Naive thymus-derived CD8-positive, alpha-beta T cell (primary cell): ENCODE results near the gene REEP1. TPM values are rescaled to one million over a fixed set of nuclear protein-coding genes. Genes with fewer than 3 reads are reported as not detected.

ENCODE experiments used
- ATAC-seq, 2 donors: fragments of 150-1000 bp; cut with Tn5 transposase in 1 of 2; sonication (Bioruptor Pico), chemical (Tn5 transposase) in 1 of 2; 1 replicate in 1 of 2; 2 replicates in 1 of 2; pipeline ENCODE4 v1.10.0; 2021; ENCODE audit warnings: mild to moderate bottlenecking in 2 of 2, moderate library complexity in 2 of 2
- POLR2A ChIA-PET: fragments of 350-600 bp; sonication (Branson Sonifier 250); formaldehyde crosslinking; loops from one replicate; lab custom pipeline; 2021; ENCODE audit warnings: antibody characterized with exemption; lab: Charles Lee
- DNase-seq, 10 donors: peaks; one replicate each; pipeline versions ENCODE4 v3.0.0 to v3.0.0-alpha.2; 2020 to 2022
- H3K27ac Mint-ChIP-seq, 10 donors: one replicate each; pipeline ENCODE4 v1.8.0; 2020 to 2022; ENCODE audit warnings: mild to moderate bottlenecking in 10 of 10, mixed read lengths in 10 of 10, moderate library complexity in 4 of 10, inconsistent platforms in 1 of 10
- H3K27me3 Mint-ChIP-seq, 5 donors: one replicate each; pipeline ENCODE4 v1.8.0; 2021 to 2022; ENCODE audit warnings: mixed read lengths in 5 of 5
- H3K36me3 Mint-ChIP-seq, 3 donors: one replicate each; pipeline ENCODE4 v1.8.0; 2020 to 2022; ENCODE audit warnings: mixed read lengths in 3 of 3, mild to moderate bottlenecking in 2 of 3, inconsistent platforms in 1 of 3
- H3K4me1 Mint-ChIP-seq, 4 donors: one replicate each; pipeline ENCODE4 v1.8.0; 2021 to 2022; ENCODE audit warnings: mixed read lengths in 4 of 4
- H3K4me3 Mint-ChIP-seq, 10 donors: one replicate each; pipeline ENCODE4 v1.8.0; 2020 to 2022; ENCODE audit warnings: mild to moderate bottlenecking in 10 of 10, mixed read lengths in 10 of 10, moderate library complexity in 6 of 10, inconsistent platforms in 1 of 10
- H3K9me3 Mint-ChIP-seq, 9 donors: one replicate each; pipeline ENCODE4 v1.8.0; 2020 to 2022; ENCODE audit warnings: mixed read lengths in 9 of 9, mild to moderate bottlenecking in 3 of 9, inconsistent platforms in 1 of 9, moderate library complexity in 1 of 9
- polyA plus RNA-seq, 3 donors: library from polyadenylated mRNA; unstranded; fragments of 300-500 nt; fragmentation: Illumina TruSeq; gene quantifications; one replicate each; pipeline ENCODE4 v1.2.3, GENCODE V29; 2021
- total RNA-seq, 8 experiments: library from RNA in 2 of 8; stranded (reverse) in 2 of 8; gene quantifications; one replicate each; pipeline ENCODE4 v1.2.3 and lab custom pipeline; 2021 to 2026

REEP1 gene
- total and polyA plus RNA-seq, 5 experiments from 2014 or later = 0.10 TPM; not detected in 4

GRCh38 chr2:86301009-86301408 is 36.4 kb downstream of the REEP1 start:
- DNase-seq (no peak), ATAC-seq (no peak)
- POLR2A ChIA-PET = no interaction called here
- no peaks in the 10 kb centered on the region for H3K9me3 Mint-ChIP-seq
- H3K4me1 Mint-ChIP-seq = peaks cover 0 to 2% (median 0%) of the 10 kb centered on the region in 4 donors
- H3K27me3 Mint-ChIP-seq = peaks cover 10 to 23% (median 18%) of the 10 kb centered on the region in 5 donors
- H3K4me3 Mint-ChIP-seq = no peak overlapping the region
- H3K27ac Mint-ChIP-seq = no peak overlapping the region
- H3K36me3 Mint-ChIP-seq = no peaks in the 10 kb centered on the region

GRCh38 chr2:86300496-86300895 is 36.9 kb downstream of the REEP1 start:
- Mint-ChIP-seq H3K27me3 (peaks cover 10 to 19% (median 18%) of the 10 kb centered on the region in 5 donors), H3K36me3 (no peaks in the 10 kb centered on the region), H3K4me1 (peaks cover 0 to 2% (median 0%) of the 10 kb centered on the region in 4 donors)

GRCh38 chr2:86298411-86299390 is 38.7 kb downstream of the REEP1 start:
- H3K9me3 Mint-ChIP-seq = no peaks in the 10 kb centered on the region
- no peak overlapping the region for H3K4me3 Mint-ChIP-seq
- H3K4me1 Mint-ChIP-seq = peaks cover 0 to 2% (median 0%) of the 10 kb centered on the region in 4 donors
- no peak overlapping the region for H3K27ac Mint-ChIP-seq
- POLR2A ChIA-PET = no interaction called here
- no peak for ATAC-seq
- DNase-seq = no peak
- H3K36me3 Mint-ChIP-seq = no peaks in the 10 kb centered on the region
- peaks cover 12 to 16% (median 14%) of the 10 kb centered on the region in 5 donors for H3K27me3 Mint-ChIP-seq

More at GRCh38 chr2:86300496-86300895, 36.9 kb downstream of the REEP1 start:
- no peak overlapping the region for H3K27ac Mint-ChIP-seq
- POLR2A ChIA-PET = no interaction called here
- H3K4me3 Mint-ChIP-seq = no peak overlapping the region
- H3K9me3 Mint-ChIP-seq = no peaks in the 10 kb centered on the region
- DNase-seq (no peak), ATAC-seq (no peak)

- DNase-seq = no peak
- Mint-ChIP-seq H3K9me3 (no peaks in the 10 kb centered on the region), H3K4me3 (no peak overlapping the region), H3K36me3 (no peaks in the 10 kb centered on the region), H3K4me1 (no peaks in the 10 kb centered on the region), H3K27ac (no peak overlapping the region), H3K27me3 (peaks cover 10 to 19% (median 15%) of the 10 kb centered on the region in 5 donors)
- POLR2A ChIA-PET = no interaction called here
- no peak for ATAC-seq
Observed at GRCh38 chr2:86297382-86298147, 39.9 kb downstream of the REEP1 start.

- no peak for ATAC-seq
- POLR2A ChIA-PET = no interaction called here
- Mint-ChIP-seq H3K9me3 (no peaks in the 10 kb centered on the region), H3K36me3 (no peaks in the 10 kb centered on the region), H3K27me3 (peaks cover 10 to 18% (median 15%) of the 10 kb centered on the region in 5 donors), H3K4me1 (no peaks in the 10 kb centered on the region), H3K4me3 (no peak overlapping the region), H3K27ac (no peak overlapping the region)
- DNase-seq = no peak
Observed at GRCh38 chr2:86296947-86297346, 40.5 kb downstream of the REEP1 start.

- H3K27ac Mint-ChIP-seq = no peak overlapping the region
- DNase-seq (no peak), ATAC-seq (no peak)
- H3K4me3 Mint-ChIP-seq = no peak overlapping the region
- peaks cover 12 to 20% (median 16%) of the 10 kb centered on the region in 5 donors for H3K27me3 Mint-ChIP-seq
- H3K4me1 Mint-ChIP-seq = no peaks in the 10 kb centered on the region
- H3K9me3 Mint-ChIP-seq = no peaks in the 10 kb centered on the region
- H3K36me3 Mint-ChIP-seq = no peaks in the 10 kb centered on the region
- POLR2A ChIA-PET = interaction anchor here (0.6 kb wide), 1 partner anchor 21 kb away, joined by 4 read pairs; no protein-coding TSS in a partner anchor
Observed at GRCh38 chr2:86295066-86295465, 42.4 kb downstream of the REEP1 start.

GRCh38 chr2:86293612-86294011 is 43.8 kb downstream of the REEP1 start:
- no peaks in the 10 kb centered on the region for H3K4me1 Mint-ChIP-seq
- ATAC-seq (no peak), DNase-seq (no peak)
- H3K9me3 Mint-ChIP-seq = no peaks in the 10 kb centered on the region
- peaks cover 12 to 25% (median 17%) of the 10 kb centered on the region in 5 donors for H3K27me3 Mint-ChIP-seq
- no peak overlapping the region for H3K27ac Mint-ChIP-seq
- H3K36me3 Mint-ChIP-seq = no peaks in the 10 kb centered on the region
- POLR2A ChIA-PET = no interaction called here
- no peak overlapping the region for H3K4me3 Mint-ChIP-seq

- DNase-seq (no peak), ATAC-seq (no peak)
- no peaks in the 10 kb centered on the region for H3K9me3 Mint-ChIP-seq
- H3K36me3 Mint-ChIP-seq = no peaks in the 10 kb centered on the region
- H3K27ac Mint-ChIP-seq = no peak overlapping the region
- H3K4me1 Mint-ChIP-seq = no peaks in the 10 kb centered on the region
- peaks cover 11 to 23% (median 14%) of the 10 kb centered on the region in 5 donors for H3K27me3 Mint-ChIP-seq
- H3K4me3 Mint-ChIP-seq = no peak overlapping the region
- POLR2A ChIA-PET = no interaction called here
Observed at GRCh38 chr2:86292571-86293515, 44.6 kb downstream of the REEP1 start.

- Mint-ChIP-seq H3K4me3 (no peak overlapping the region), H3K4me1 (no peaks in the 10 kb centered on the region), H3K36me3 (no peaks in the 10 kb centered on the region), H3K27me3 (peaks cover 5 to 15% (median 11%) of the 10 kb centered on the region in 5 donors), H3K27ac (no peak overlapping the region), H3K9me3 (no peaks in the 10 kb centered on the region)
- DNase-seq (no peak), ATAC-seq (no peak)
- POLR2A ChIA-PET = no interaction called here
Observed at GRCh38 chr2:86291328-86291662, 46.1 kb downstream of the REEP1 start.

- DNase-seq = no peak
- Mint-ChIP-seq H3K27ac (no peak overlapping the region), H3K36me3 (no peaks in the 10 kb centered on the region), H3K9me3 (no peaks in the 10 kb centered on the region), H3K27me3 (peaks cover 5 to 13% (median 11%) of the 10 kb centered on the region in 5 donors), H3K4me3 (no peak overlapping the region), H3K4me1 (no peaks in the 10 kb centered on the region)
- ATAC-seq = no peak
- POLR2A ChIA-PET = no interaction called here
Observed at GRCh38 chr2:86290596-86291327, 46.7 kb downstream of the REEP1 start.

GRCh38 chr2:86286516-86286915 is 50.9 kb downstream of the REEP1 start:
- no peak for DNase-seq
- Mint-ChIP-seq H3K27ac (no peak overlapping the region), H3K36me3 (no peaks in the 10 kb centered on the region), H3K4me3 (no peak overlapping the region), H3K4me1 (no peaks in the 10 kb centered on the region), H3K27me3 (peaks cover 6 to 12% (median 10%) of the 10 kb centered on the region in 5 donors), H3K9me3 (no peaks in the 10 kb centered on the region)
- ATAC-seq = no peak
- POLR2A ChIA-PET = no interaction called here

- ATAC-seq = no peak
- no peak for DNase-seq
- POLR2A ChIA-PET = no interaction called here
- Mint-ChIP-seq H3K4me1 (no peaks in the 10 kb centered on the region), H3K27ac (peak overlapping the region in 1 of 10 donors; percentile 27), H3K27me3 (peaks cover 2 to 12% (median 6%) of the 10 kb centered on the region in 5 donors), H3K4me3 (no peak overlapping the region), H3K36me3 (no peaks in the 10 kb centered on the region), H3K9me3 (no peaks in the 10 kb centered on the region)
Observed at GRCh38 chr2:86285981-86286380, 51.4 kb downstream of the REEP1 start.
